ENCODE results near the gene ICA1. TPM values are rescaled to one million over a fixed set of nuclear protein-coding genes. Genes with fewer than 3 reads are reported as not detected.

The ICA1 gene
- total RNA-seq, 1 donor from 2014 or later: 48.8 TPM

GRCh38 chr7:8159595-8159994 is 102.4 kb downstream of the ICA1 start:
- Mint-ChIP-seq H3K9me3 (ENCODE audit: low read depth) (no peaks in the 10 kb centered on the region), H3K4me1 (ENCODE audit: low read depth) (peaks cover 2% of the 10 kb centered on the region), H3K27me3 (no peaks in the 10 kb centered on the region), H3K27ac (no peak overlapping the region), H3K36me3 (ENCODE audit: insufficient read depth) (peaks cover 9% of the 10 kb centered on the region), H3K4me3 (ENCODE audit: low read depth) (no peak overlapping the region)
- TF ChIP-seq, protein P1, sequence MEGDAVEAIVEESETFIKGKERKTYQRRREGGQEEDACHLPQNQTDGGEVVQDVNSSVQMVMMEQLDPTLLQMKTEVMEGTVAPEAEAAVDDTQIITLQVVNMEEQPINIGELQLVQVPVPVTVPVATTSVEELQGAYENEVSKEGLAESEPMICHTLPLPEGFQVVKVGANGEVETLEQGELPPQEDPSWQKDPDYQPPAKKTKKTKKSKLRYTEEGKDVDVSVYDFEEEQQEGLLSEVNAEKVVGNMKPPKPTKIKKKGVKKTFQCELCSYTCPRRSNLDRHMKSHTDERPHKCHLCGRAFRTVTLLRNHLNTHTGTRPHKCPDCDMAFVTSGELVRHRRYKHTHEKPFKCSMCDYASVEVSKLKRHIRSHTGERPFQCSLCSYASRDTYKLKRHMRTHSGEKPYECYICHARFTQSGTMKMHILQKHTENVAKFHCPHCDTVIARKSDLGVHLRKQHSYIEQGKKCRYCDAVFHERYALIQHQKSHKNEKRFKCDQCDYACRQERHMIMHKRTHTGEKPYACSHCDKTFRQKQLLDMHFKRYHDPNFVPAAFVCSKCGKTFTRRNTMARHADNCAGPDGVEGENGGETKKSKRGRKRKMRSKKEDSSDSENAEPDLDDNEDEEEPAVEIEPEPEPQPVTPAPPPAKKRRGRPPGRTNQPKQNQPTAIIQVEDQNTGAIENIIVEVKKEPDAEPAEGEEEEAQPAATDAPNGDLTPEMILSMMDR (IDR thresholded peaks at IDR 0.05; ENCODE audit: unreplicated experiment): no peak
- DNase-seq (ENCODE audit: low spot score, unreplicated experiment): no peak

- Mint-ChIP-seq H3K36me3 (ENCODE audit: insufficient read depth) (peaks cover 13% of the 10 kb centered on the region), H3K27ac (no peak overlapping the region), H3K4me1 (ENCODE audit: low read depth) (peaks cover 4% of the 10 kb centered on the region), H3K9me3 (ENCODE audit: low read depth) (peaks cover 6% of the 10 kb centered on the region), H3K27me3 (no peaks in the 10 kb centered on the region), H3K4me3 (ENCODE audit: low read depth) (no peak overlapping the region)
- DNase-seq (ENCODE audit: low spot score, unreplicated experiment): no peak
- TF ChIP-seq, protein P1 (IDR thresholded peaks at IDR 0.05; ENCODE audit: unreplicated experiment): no peak
Observed at GRCh38 chr7:8157296-8157695, 104.7 kb downstream of the ICA1 start.

DNA sequence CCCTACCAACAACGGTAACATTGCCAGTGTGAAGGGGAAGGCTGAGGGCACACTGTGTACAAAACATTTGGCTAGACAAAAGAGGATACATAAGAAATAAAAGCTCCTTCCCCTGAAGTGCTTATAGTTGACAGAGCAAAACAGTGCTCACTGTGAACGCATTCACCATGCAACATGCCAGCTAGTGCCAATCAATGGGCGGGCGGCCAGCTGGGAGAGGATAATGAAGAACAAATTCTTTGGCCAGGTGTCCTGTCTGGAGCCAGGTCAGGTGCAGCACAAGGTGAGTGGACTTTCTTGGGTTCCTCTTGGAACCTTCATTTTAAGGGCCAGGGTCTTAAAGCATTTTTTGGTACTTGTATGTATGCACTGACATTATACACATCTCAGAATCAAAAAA is 106.1 kb downstream of the ICA1 start:
- TF ChIP-seq, protein P1 (IDR thresholded peaks at IDR 0.05; ENCODE audit: unreplicated experiment): no peak

GRCh38 chr7:8154272-8154671 is 107.7 kb downstream of the ICA1 start:
- TF ChIP-seq, protein P1 (IDR thresholded peaks at IDR 0.05; ENCODE audit: unreplicated experiment): no peak
- H3K4me3 Mint-ChIP-seq (ENCODE audit: low read depth): no peak overlapping the region
- no peak for DNase-seq (ENCODE audit: low spot score, unreplicated experiment)
- peaks cover 6% of the 10 kb centered on the region for H3K9me3 Mint-ChIP-seq (ENCODE audit: low read depth)
- peaks cover 4% of the 10 kb centered on the region for H3K4me1 Mint-ChIP-seq (ENCODE audit: low read depth)
- no peak overlapping the region for H3K27ac Mint-ChIP-seq
- H3K27me3 Mint-ChIP-seq: no peaks in the 10 kb centered on the region
- H3K36me3 Mint-ChIP-seq (ENCODE audit: insufficient read depth): peaks cover 13% of the 10 kb centered on the region

More for the DNA sequence above, 106.1 kb downstream of the ICA1 start:
- Mint-ChIP-seq H3K4me1 (ENCODE audit: low read depth) (peaks cover 4% of the 10 kb centered on the region), H3K36me3 (ENCODE audit: insufficient read depth) (peaks cover 13% of the 10 kb centered on the region), H3K27ac (no peak overlapping the region), H3K27me3 (no peaks in the 10 kb centered on the region), H3K9me3 (ENCODE audit: low read depth) (peaks cover 6% of the 10 kb centered on the region), H3K4me3 (ENCODE audit: low read depth) (no peak overlapping the region)
- no peak for DNase-seq (ENCODE audit: low spot score, unreplicated experiment)

DNA sequence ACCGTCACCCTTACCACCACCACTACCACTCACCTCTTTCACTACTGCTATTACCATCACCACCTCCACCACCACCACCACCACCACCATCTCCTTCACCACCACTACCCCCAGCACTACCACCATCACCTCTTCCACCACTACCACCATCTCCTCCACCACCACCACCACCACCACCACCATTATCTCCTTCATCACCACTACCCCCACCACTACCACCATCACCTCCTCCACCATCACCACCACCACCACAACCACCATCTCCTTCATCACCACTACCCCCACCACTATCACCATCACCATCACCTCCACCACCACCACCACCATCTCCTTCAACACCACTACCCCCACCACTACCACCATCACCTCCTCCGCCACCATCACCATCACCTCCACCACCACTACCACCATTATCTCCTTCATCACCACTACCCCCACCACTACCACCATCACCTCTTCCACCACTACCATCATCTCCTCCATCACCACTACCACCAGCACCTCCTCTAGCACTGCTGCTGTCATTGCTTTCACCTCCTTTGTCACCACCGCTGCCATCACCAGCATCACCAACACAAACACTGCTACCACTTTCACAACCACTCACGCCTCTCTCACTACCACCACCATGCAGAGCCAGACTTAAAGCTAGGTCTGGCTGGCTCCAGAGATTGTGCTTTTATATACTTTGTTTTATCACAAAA is 109.3 kb downstream of the ICA1 start:
- Mint-ChIP-seq H3K4me1 (ENCODE audit: low read depth) (peaks cover 4% of the 10 kb centered on the region), H3K4me3 (ENCODE audit: low read depth) (no peak overlapping the region), H3K36me3 (ENCODE audit: insufficient read depth) (peaks cover 13% of the 10 kb centered on the region), H3K27ac (no peak overlapping the region), H3K27me3 (no peaks in the 10 kb centered on the region), H3K9me3 (ENCODE audit: low read depth) (peaks cover 6% of the 10 kb centered on the region)
- no peak for DNase-seq (ENCODE audit: low spot score, unreplicated experiment)
- TF ChIP-seq, protein P1 (IDR thresholded peaks at IDR 0.05; ENCODE audit: unreplicated experiment): no peak
